Measurements from ENCODE around the gene ZEB2. TPM values are rescaled to one million over a fixed set of nuclear protein-coding genes. Genes with fewer than 3 reads are reported as not detected.
A peak's percentile ranks its signal among the peaks of the same experiment; 100 is the strongest.

ZEB2 gene
- polyA plus RNA-seq, 1 donor from 2014 or later: 51.5 TPM

DNA sequence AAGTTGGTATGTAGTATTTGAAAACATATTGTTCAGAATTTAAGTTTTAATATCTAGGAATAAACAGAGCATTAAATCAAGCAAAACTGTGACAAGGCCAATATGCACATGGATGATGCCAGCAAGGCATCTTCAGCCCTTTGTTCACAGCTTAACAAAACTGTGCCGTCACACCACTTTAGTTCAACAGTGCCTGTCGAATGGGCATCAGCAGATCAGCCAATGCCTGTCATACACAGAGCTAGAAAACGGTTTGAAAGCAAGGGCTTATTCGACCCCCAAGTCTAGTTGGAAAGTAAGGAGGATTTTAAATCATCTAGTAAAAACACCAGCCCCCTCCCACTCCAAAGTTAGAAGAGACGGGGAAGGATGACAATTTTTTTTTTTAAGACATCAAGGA lies 16.7 kb downstream of the ZEB2 start:
- H3K27me3 Mint-ChIP-seq: no peaks in the 10 kb centered on the region
- H3K4me1 Mint-ChIP-seq: peaks cover 30 to 53% (median 34%) of the 10 kb centered on the region in 3 donors
- peak overlapping the region in 1 of 4 donors; percentile 32 for H3K4me3 Mint-ChIP-seq
- no peaks in the 10 kb centered on the region for H3K36me3 Mint-ChIP-seq
- H3K27ac Mint-ChIP-seq: no peak overlapping the region
- H3K9me3 Mint-ChIP-seq: no peaks in the 10 kb centered on the region

DNA sequence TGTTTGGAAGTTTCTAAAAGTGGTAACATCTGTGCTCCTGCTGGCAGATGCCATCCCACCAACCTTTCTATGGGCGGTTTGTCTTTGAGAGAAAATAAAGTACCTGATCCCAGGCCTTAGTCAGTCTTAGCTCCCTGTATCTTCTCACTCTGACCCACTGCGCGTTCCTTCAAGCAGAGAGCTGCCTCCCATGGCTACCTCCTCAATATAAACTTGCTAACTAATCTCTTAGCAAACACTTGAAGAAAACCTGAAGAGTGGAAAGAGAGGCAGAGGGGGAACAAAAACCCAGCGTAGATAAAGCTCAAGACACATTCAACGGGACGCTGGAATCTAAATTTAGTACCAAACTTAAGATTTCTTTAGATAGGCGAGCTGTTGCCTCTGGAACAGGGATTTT lies 17.6 kb downstream of the ZEB2 start:
- H3K36me3 Mint-ChIP-seq: no peaks in the 10 kb centered on the region

DNA sequence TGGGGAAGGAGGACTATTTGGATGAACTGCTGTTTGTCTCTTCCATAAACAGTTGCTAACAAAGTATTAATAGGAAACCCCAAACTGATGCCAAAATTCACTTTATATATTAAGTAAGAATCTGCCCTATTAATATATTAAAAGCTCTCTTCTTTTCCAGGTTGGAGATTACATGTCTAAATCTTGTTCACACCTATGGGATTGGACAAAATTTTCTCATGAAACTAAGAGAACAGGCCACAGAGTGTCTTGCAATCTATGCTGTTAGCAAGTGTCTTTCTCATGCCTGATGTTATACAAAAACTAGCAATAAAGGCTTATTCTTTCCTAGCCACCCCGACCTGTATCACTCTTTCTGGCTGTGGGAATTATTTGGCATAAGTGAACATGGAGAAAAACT lies 18.3 kb downstream of the ZEB2 start:
- Mint-ChIP-seq H3K9me3 (no peaks in the 10 kb centered on the region), H3K4me1 (peaks cover 22 to 50% (median 28%) of the 10 kb centered on the region in 3 donors), H3K4me3 (no peak overlapping the region), H3K36me3 (no peaks in the 10 kb centered on the region), H3K27me3 (no peaks in the 10 kb centered on the region), H3K27ac (peak overlapping the region in 1 of 3 donors; percentile 26)

More for the DNA sequence above, 17.6 kb downstream of the ZEB2 start:
- H3K27ac Mint-ChIP-seq: peak overlapping the region in 1 of 3 donors; percentile 19
- peak overlapping the region in 1 of 4 donors; percentile 8 for H3K4me3 Mint-ChIP-seq
- peaks cover 22 to 48% (median 26%) of the 10 kb centered on the region in 3 donors for H3K4me1 Mint-ChIP-seq
- H3K9me3 Mint-ChIP-seq: no peaks in the 10 kb centered on the region
- no peaks in the 10 kb centered on the region for H3K27me3 Mint-ChIP-seq

DNA sequence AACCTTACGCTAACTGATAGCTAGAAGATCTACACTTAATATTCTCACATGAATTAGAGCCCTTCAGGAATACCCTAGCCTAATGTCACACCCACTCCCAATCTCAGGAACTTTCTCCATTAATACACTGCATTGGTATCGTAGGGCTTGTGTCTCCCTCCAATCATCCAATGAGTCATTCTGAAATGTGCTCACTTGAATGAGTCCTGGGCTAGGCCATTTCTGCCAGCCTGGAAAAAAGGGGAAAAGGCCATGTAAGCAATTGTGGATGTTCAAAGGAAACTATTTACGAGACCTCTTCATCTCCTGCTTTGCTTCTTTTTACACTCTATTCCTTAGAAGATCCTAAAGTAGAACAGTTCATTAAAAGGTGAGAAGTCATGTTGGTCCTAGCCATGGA lies 18.8 kb downstream of the ZEB2 start:
- Mint-ChIP-seq H3K27me3 (no peaks in the 10 kb centered on the region), H3K4me3 (no peak overlapping the region), H3K27ac (no peak overlapping the region), H3K9me3 (no peaks in the 10 kb centered on the region), H3K36me3 (no peaks in the 10 kb centered on the region), H3K4me1 (peaks cover 22 to 48% (median 29%) of the 10 kb centered on the region in 3 donors)

DNA sequence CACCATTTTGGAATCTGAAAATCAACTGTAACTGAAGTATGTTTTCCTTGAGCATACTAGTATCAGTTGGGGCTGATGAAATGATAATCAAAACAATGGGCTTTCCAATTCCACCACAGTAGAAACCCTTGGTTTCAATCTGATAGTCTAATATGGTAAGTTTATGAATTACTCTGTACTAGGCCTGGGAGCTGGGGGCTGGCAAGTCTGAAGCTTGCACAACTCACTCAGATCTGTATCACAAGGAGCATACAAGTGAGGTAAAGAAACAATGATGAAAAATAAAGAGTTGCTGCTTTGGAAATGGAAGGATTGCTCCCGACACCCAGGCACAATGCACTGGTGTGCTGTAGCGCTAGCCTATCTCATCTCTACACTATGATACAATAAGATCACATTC lies 19.4 kb downstream of the ZEB2 start:
- H3K9me3 Mint-ChIP-seq: no peaks in the 10 kb centered on the region
- H3K36me3 Mint-ChIP-seq: no peaks in the 10 kb centered on the region
- H3K4me3 Mint-ChIP-seq: no peak overlapping the region
- H3K27ac Mint-ChIP-seq: no peak overlapping the region
- H3K4me1 Mint-ChIP-seq: peaks cover 23 to 46% (median 33%) of the 10 kb centered on the region in 3 donors
- no peaks in the 10 kb centered on the region for H3K27me3 Mint-ChIP-seq

DNA sequence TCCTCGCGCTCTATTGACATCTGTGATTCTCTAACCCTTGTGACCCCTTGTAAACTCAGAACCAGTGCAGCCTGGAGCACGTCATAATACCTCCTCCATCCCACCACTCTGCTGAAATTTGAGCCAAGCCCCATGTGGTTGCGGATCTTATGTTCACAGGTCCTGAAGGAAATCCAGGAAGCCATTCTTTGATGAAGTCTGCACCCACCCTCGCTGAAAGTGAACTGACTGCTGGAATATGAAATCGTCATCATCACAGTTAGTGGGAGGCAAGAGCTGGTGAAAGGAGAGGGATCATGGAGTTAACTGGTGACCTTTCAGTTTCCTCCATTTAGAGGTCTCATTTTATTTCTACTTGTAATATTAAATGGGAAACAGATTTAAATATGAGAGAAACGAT lies 21.6 kb downstream of the ZEB2 start:
- Mint-ChIP-seq H3K27me3 (no peaks in the 10 kb centered on the region), H3K36me3 (no peaks in the 10 kb centered on the region), H3K9me3 (no peaks in the 10 kb centered on the region), H3K4me1 (peaks cover 23 to 50% (median 35%) of the 10 kb centered on the region in 3 donors), H3K27ac (no peak overlapping the region), H3K4me3 (no peak overlapping the region)

GRCh38 chr2:144496977-144497598 lies 22.8 kb downstream of the ZEB2 start:
- Mint-ChIP-seq H3K36me3 (no peaks in the 10 kb centered on the region), H3K4me3 (no peak overlapping the region), H3K27ac (peak overlapping the region in 2 of 3 donors; percentile 60 to 75), H3K27me3 (no peaks in the 10 kb centered on the region), H3K4me1 (peaks cover 32 to 58% (median 46%) of the 10 kb centered on the region in 3 donors), H3K9me3 (no peaks in the 10 kb centered on the region)

- H3K27me3 Mint-ChIP-seq: no peaks in the 10 kb centered on the region
- peaks cover 38 to 60% (median 47%) of the 10 kb centered on the region in 3 donors for H3K4me1 Mint-ChIP-seq
- peaks cover under 1% of the 10 kb centered on the region for H3K36me3 Mint-ChIP-seq
- H3K27ac Mint-ChIP-seq: peak overlapping the region in 2 of 3 donors; percentile 10 to 60
- H3K9me3 Mint-ChIP-seq: no peaks in the 10 kb centered on the region
- H3K4me3 Mint-ChIP-seq: peak overlapping the region in 1 of 4 donors; percentile 4
These were observed 23.6 kb downstream of the ZEB2 start for GRCh38 chr2:144496092-144496976.

GRCh38 chr2:144495227-144496091 lies 24.5 kb downstream of the ZEB2 start:
- Mint-ChIP-seq H3K4me1 (peaks cover 46 to 64% (median 56%) of the 10 kb centered on the region in 3 donors), H3K27ac (peak overlapping the region in 1 of 3 donors; percentile 20), H3K9me3 (no peaks in the 10 kb centered on the region), H3K27me3 (no peaks in the 10 kb centered on the region), H3K4me3 (peak overlapping the region in 2 of 4 donors; percentile 11 to 19), H3K36me3 (peaks cover 3% of the 10 kb centered on the region)

GRCh38 chr2:144493027-144493809 lies 26.7 kb downstream of the ZEB2 start:
- Mint-ChIP-seq H3K4me3 (peak overlapping the region in 3 of 4 donors; percentile 3 to 58 (median 45)), H3K27ac (peak overlapping the region in 2 of 3 donors; percentile 27 to 56), H3K9me3 (no peaks in the 10 kb centered on the region), H3K36me3 (peaks cover 3% of the 10 kb centered on the region), H3K4me1 (peaks cover 52 to 65% (median 61%) of the 10 kb centered on the region in 3 donors), H3K27me3 (no peaks in the 10 kb centered on the region)

DNA sequence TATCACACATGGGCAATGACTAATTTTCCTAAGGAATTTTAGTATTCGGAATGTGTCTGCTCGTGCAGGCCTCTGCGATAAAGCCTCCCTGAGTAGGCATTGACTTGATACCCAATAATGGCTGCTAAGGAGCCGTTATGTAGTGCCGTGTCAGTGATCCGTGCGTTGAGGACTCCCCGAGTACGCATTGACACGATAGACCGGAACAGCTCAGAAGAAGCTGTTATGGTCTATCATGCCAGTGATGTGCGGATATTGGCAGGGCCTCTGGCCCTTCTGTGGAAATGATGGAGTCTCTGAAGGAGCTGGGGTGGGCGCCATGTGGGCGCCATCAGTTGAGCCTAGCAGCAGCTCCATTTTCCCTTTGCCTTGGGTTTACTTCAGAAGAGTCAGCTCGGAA lies 29.1 kb downstream of the ZEB2 start:
- H3K4me3 Mint-ChIP-seq: peak overlapping the region; percentile 55 to 91 (median 83)
- peaks cover 3% of the 10 kb centered on the region for H3K36me3 Mint-ChIP-seq
- no peaks in the 10 kb centered on the region for H3K27me3 Mint-ChIP-seq
- H3K27ac Mint-ChIP-seq: peak overlapping the region; percentile 46 to 94 (median 83)
- H3K9me3 Mint-ChIP-seq: no peaks in the 10 kb centered on the region
- H3K4me1 Mint-ChIP-seq: peaks cover 46 to 59% (median 50%) of the 10 kb centered on the region in 3 donors

DNA sequence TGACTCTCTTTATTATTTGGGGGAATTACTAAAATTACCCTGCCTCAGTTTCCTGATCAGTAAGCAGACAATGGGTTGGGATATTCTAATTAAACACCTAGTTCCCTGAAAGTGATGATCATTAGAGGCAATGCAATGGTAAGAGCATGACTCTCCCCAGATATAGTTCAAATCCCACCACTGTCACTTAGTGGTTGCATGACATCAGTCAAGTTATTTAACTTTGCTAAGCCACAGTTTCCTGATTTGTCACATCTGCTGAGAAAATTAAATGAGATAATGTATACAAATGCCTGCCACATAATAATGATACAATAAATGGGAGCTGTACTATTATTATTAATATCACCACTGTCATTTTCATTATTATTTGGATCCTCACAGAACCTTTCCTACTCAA lies 29.9 kb downstream of the ZEB2 start:
- peaks cover 3% of the 10 kb centered on the region for H3K36me3 Mint-ChIP-seq

GRCh38 chr2:144489315-144489916 lies 30.5 kb downstream of the ZEB2 start:
- H3K4me3 Mint-ChIP-seq: peak overlapping the region in 1 of 4 donors; percentile 32
- H3K4me1 Mint-ChIP-seq: peaks cover 34 to 44% (median 38%) of the 10 kb centered on the region in 3 donors

More for the DNA sequence above, 29.9 kb downstream of the ZEB2 start:
- Mint-ChIP-seq H3K27ac (peak overlapping the region in 1 of 3 donors; percentile 46), H3K27me3 (no peaks in the 10 kb centered on the region), H3K4me3 (peak overlapping the region in 3 of 4 donors; percentile 55 to 91 (median 57)), H3K4me1 (peaks cover 38 to 50% (median 43%) of the 10 kb centered on the region in 3 donors), H3K9me3 (no peaks in the 10 kb centered on the region)

More at GRCh38 chr2:144489315-144489916, 30.5 kb downstream of the ZEB2 start:
- Mint-ChIP-seq H3K27me3 (no peaks in the 10 kb centered on the region), H3K36me3 (peaks cover 5% of the 10 kb centered on the region), H3K27ac (peak overlapping the region in 1 of 3 donors; percentile 7), H3K9me3 (no peaks in the 10 kb centered on the region)
